Stimulated activated CD8-positive, alpha-beta memory T cell treated with anti-CD3 and anti-CD28 coated beads, Interleukin-15, amount 100 ng/mL, for 1 hour (primary cell): ENCODE data around the gene IKZF1.

Source experiments
- DNase-seq: peaks from one replicate; pipeline ENCODE4 v3.0.0-alpha.2; 2020; ENCODE audit warnings: low read depth

Gene IKZF1

GRCh38 chr7:50355817-50356178 is 51.3 kb downstream of the IKZF1 start:
- DNase-seq = no peak

- no peak for DNase-seq
Observed at GRCh38 chr7:50356212-50356944, 51.9 kb downstream of the IKZF1 start.

- no peak for DNase-seq
Observed at GRCh38 chr7:50356945-50357268, 52.4 kb downstream of the IKZF1 start.

- no peak for DNase-seq
Observed at GRCh38 chr7:50357426-50357825, 52.9 kb downstream of the IKZF1 start.

- no peak for DNase-seq
Observed at GRCh38 chr7:50358041-50358705, 53.7 kb downstream of the IKZF1 start.

GRCh38 chr7:50358779-50359178 is 54.3 kb downstream of the IKZF1 start:
- no peak for DNase-seq

- no peak for DNase-seq
Observed at GRCh38 chr7:50359258-50359994, 54.9 kb downstream of the IKZF1 start.

GRCh38 chr7:50359995-50360925 is 55.7 kb downstream of the IKZF1 start:
- no peak for DNase-seq

- DNase-seq = no peak
Observed at GRCh38 chr7:50362142-50362541, 57.6 kb downstream of the IKZF1 start.

- DNase-seq = no peak
Observed at GRCh38 chr7:50362712-50363282, 58.3 kb downstream of the IKZF1 start.

GRCh38 chr7:50363327-50364060 is 59.0 kb downstream of the IKZF1 start:
- DNase-seq = no peak

GRCh38 chr7:50364645-50365044 is 60.1 kb downstream of the IKZF1 start:
- no peak for DNase-seq

GRCh38 chr7:50366311-50366710 is 61.8 kb downstream of the IKZF1 start:
- DNase-seq = no peak

- DNase-seq = no peak
Observed at GRCh38 chr7:50367100-50367499, 62.6 kb downstream of the IKZF1 start.

GRCh38 chr7:50367570-50367969 is 63.1 kb downstream of the IKZF1 start:
- no peak for DNase-seq

GRCh38 chr7:50368366-50368765 is 63.9 kb downstream of the IKZF1 start:
- no peak for DNase-seq

- no peak for DNase-seq
Observed at GRCh38 chr7:50369143-50370026, 64.9 kb downstream of the IKZF1 start.

GRCh38 chr7:50370884-50371283 is 66.4 kb downstream of the IKZF1 start:
- no peak for DNase-seq

GRCh38 chr7:50371551-50372021 is 67.1 kb downstream of the IKZF1 start:
- DNase-seq = no peak

- DNase-seq = no peak
Observed at GRCh38 chr7:50372923-50373322, 68.4 kb downstream of the IKZF1 start.
